T1000 (cell line): Measurements from ENCODE around the gene TMTC2.

Experiments
- DNase-seq: peaks from one replicate; lab custom pipeline; 2025; ENCODE audit warnings: mixed read lengths; lab: John Stamatoyannopoulos, UW

TMTC2 gene

DNA sequence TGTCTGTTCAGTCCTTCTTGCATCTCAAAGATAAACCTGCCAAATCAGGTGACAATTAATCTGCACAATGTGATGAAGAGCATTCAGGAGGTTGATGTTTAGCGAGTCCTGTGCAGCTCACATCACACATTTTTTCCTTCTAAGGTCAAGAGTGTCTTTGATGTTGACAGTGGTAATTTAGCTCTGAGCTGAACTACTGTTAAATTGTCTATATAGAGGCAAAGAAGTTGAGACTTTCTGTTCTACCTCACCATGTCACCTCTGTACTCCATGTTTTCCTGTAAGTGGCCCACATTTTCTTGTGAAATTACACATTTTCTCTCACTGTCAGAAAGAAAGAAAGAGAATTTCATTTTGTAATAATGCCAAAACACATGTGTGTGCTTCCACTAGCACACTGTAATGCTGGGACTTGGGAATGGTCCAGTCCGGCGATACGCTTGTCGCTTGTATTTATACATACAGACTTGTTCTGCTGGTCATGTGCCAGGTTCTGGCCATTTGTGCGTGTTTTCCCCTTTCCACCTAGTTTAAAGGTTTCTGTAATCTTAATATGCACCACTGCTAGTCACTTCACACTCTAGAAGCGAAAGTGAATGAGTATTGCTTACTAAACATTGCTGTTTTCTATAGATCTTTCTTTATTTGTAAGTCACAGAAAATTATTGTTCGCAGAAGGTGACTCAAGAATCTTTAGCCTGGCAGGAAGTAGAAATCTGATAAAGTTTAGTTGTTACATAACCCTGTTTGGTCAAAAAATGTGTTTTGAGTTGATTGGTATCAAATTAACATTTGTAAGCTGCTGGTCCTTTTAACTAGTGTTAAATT is 328.9 kb downstream of the TMTC2 start:
- no peak for DNase-seq

DNA sequence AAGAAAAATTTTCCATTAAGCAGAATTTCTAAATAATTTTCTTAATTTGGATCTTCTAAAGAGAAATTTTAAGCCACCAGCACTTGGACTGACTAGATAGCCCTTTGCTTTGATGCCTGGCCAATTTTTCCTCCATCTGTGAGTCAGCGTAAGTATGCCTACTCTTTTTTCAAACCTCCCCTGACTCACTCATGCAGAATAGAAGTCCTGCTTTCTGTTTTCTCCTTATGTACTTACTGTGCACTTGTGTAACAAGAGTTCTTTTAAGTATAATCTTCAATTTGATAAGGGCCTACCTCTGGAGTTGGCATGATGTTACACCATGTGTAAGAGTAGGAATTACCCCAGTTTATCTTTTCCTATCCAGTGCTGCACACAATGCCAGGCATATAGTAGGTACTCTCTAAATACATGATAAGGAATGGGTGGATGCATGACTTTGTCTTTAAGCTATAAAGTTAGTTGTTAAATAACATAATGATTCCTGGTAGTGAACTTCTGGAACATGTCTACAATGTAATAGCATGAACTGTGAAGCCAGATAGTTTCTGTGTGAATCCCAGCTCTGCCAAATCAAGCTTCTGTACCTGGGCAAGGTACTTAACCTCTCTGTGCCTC is 329.6 kb downstream of the TMTC2 start:
- DNase-seq, result peak; percentile 45

DNA sequence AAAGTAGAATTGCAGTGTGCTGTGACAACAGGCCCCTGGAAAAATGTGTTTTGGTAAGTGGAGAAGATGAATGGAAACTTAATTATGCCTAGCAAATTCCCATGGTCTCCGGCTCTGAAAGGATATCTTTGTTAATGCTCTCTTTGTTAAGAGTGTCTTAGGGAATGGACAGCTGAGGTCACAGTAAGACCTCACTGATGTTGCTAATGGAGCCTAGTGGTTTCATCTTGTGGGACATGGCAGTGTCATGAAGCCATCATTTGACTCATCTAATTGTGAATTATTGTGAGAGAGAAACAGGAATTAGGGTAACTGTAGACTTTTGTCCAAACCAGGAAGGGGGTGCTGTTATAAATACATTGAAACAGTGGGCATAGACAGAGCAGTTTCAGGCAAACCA is 330.3 kb downstream of the TMTC2 start:
- DNase-seq, result no peak

DNA sequence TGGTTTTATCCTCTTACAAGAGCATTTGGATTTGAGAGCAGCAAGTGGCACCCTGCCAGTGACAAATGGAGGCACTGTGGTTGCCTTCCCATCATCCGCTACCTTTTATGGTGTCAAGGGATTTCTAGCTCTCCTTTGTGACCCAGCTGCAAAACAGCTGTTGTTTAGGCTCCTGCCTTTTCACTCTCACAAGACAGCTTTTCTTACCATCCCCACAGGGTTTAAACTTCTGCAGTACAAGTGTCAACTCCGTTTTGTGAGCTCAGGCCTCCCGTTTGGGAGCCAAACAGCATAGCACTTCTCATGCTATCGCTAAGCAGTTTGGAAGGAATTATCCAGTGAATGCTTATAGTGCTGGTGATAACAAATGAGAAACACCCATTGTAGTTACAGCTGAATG is 331.4 kb downstream of the TMTC2 start:
- no peak for DNase-seq

DNA sequence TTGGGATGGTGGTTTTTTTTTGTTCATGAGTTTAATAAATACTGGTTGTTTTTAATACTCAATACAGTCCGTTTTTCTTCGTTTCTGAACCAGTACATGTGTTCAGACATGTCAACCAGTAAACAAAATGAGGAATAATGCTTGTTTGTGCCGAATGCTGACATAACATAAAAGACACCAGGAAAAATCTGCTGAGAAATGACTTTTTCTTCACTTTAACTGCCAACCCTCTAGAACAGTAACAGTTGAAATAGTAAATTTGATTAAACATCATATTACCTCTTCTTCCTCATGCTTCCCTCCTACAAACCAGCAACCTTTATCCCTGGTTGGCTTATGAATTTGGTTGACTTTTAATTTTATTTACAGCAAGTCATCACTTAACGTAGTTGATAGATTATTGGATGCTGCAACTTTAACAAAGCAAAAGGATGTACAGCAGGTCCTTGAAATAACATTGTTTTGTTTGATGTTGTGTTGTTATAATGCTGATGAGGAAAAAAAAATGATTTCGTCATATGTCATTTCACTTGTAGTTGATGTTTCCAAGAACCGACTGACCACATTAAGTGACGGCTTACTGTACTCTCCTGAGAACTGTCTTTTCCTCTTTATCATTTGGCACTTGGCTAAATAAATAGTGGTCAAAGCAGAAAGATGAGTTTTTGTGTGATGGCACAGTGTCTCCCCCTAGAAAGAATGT is 340.5 kb downstream of the TMTC2 start:
- DNase-seq, result no peak

DNA sequence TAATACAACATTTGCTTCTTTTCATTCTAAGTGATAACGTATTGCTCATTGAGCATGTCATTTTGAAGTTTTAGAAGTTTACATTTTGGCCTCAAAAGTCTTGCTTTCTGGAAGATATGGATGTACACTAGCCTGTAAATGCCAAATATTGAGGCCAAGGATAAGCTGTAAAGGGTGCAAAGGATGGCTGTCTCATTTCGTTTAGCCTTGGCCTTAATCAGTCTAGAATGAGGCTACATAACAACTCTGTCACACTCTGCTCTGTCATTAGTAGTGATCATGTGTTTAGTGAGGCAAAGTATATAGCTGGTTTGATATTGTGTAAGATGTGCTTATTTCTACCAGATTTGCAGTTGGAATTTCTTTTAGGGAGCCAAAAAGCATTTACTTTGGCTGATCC is 344.5 kb downstream of the TMTC2 start:
- no peak for DNase-seq

DNA sequence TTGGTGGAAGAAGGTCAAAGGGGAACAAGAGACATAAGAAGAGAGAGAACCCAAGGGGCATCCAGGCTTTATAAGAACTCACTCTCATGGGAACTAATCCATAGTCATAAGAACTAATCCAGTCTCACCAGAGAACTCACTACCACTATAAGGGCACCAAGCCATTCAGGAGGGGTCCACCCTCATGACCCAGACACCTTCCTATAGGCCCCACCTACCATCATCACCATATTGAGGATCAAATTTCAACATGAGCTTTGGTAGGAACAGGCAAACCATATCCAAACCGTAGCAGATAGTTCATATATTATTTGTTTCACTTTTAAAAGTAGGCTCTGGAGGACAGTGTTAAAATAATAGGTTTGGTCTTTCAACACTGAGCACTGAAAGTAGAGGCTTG is 350.1 kb downstream of the TMTC2 start:
- DNase-seq, result no peak

DNA sequence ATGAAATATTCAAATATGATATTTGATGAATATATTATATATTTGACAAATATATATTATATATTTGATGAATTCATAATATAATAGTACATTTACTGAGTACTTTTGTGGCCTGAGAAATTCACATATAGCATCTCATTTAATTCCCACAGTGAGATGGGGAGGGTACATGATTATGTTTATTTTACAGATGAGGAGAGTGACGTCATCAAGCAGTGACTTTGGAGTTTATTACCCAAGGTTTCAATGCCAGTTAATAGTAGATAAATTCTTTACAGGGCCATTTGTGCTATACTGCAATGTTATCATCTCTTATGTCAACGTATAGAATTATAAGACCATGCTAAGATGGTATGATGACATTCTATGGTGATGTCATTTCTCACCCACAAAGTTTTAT is 352.7 kb downstream of the TMTC2 start:
- no peak for DNase-seq

DNA sequence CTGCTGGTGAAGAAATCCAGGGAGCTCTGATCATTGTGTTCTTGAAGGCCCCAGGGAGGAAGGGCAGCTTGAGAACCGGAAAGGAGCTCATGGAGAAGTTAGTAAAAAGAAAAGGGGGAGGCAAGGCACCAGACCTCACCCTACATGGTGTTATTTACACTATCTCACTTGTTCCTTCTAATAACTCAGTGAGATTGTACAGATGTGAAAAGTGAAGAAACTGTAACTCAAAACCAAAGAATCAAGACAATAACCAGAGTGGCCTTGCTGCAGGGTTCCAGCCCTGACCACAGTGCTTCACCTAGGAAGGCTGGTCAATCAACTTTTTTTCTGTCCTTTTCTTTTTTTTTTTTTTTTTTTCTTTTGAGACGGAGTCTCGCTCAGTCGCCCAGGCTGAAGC is 353.6 kb downstream of the TMTC2 start:
- DNase-seq, result no peak

DNA sequence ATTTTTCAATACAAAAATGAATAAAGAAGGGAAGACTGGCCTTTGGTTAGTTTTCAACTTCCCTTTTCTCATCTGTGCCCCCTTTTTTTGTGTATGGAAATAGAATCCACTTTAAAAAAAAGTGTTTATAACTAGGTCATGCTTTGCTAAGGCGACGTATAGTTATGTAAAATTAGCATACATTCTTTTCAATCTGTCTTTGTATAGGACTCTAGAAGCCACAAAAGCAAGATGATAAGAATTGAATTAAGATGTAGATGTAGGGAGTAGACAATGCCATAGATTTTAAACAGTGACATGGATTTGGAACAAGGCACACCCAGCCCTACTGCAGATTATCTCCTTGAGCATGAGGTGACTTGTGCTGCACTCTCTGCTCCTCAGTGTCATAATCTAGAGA is 354.3 kb downstream of the TMTC2 start:
- no peak for DNase-seq

DNA sequence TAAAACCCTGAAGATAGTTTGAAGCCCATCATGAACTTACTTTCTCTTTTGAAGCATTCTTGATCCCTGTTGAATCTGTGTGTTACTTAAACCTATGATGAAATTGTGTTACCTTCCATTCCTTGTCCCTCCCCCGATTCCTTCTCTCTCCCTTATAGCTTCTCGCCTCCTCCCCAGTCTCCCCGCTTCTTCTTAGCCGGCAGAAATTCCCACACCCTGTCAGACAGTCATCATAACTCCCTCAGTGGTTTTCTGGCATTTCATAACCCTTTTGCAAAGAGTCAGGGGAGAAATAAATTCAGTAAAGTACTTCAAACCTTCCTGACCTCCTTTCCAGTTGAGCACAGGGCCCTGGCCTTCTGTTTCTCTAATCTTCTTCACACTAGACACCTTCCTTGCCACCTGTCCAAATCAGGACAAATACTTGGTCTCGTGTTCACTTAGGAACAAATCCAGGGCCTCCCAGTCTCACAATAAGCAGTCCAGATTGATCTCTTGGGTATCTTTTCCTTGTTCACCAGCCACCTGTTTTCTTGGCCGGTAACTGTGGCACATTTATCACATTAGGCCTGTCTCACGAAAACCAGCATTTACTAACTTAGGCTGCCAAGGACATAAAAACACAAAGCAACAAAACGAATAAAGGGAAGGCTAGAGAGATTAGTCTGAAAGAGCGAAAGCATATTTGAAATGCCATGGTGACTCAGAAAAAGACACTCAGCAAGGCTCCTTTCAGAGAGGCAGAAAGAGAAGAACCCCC is 355.9 kb downstream of the TMTC2 start:
- DNase-seq, result no peak

DNA sequence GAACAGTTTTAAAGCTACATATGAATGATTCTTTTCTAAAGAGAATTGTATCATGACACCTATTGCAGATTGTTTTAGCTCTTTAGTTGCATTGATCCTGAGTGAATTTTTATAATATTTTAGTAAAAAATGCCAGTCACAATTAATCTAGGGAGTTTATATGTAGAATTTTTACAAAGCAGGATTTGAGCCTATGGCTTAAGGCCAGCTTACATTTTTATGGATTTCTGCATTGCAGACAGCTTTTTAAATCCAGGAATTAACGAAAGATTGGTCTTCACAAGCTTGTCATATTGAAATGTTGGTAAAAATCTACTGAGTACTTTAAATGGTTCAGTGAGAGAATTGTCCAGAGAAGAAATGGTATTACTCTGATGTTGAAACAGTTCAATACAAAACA is 358.0 kb downstream of the TMTC2 start:
- no peak for DNase-seq

DNA sequence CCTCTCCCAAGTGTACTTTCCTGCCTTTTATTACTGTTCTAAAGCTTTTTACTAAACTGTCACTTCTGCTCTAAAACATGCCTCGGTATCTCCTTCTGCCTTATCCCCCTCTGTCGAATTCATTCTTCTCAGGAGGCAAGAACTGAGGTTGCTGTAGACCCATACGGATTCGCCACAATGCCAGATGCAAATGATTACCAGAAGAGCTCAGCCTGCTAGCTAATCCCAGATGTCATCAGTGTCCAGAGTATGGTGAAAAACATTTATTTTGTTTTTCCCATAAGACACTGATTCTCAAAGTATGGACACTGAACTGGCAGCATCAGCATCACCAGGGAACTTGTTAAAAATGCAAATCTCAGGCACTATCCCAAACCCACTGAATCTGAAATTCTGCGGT is 359.3 kb downstream of the TMTC2 start:
- no peak for DNase-seq

DNA sequence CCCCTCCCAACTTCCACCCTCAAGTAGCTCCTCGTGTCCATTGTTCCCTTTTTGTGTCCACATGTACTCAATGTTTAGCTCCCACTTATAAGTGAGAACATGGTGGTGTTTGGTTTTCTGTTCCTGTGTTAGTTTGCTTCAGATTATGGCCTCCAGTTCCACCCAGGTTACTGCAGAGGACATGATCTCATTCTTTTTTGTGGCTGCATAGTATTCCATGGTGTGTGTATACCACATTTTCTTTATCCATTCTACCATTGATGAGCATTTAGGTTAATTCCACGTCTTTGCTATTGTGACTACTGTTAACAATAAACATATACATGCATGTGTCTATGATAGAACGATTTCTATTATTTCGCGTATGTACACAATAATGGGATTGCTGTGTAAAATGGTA is 362.6 kb downstream of the TMTC2 start:
- DNase-seq, result no peak

DNA sequence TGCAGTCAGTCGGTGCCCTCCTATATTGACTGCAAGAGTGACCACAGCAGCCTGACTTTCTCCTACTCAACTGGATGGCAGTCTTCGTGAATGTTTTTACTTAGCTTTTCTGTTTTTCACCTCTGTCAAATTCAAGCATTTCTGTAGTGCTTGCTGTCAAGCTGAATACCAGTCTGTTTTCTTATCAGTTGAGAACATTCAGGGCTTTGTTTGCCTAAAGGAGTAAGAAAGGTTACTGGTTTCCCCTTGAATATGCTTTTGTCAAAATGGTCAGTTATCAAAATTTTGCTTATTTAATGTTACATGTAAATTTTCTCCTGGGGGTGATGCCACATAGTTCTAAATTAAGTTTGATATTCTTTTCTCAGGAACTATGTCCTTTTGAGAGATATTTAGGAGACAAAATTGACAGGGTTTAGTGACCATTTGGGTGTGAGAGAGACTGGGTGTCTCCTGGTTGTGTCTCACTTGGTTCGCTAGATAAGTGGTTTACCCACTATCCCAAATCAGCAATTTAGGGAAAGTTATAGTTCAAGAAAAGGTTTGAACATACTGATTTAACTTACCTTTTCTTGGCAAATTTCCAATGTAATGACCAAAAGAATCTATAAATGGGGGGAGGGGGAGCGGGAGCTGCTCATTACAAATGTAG is 366.3 kb downstream of the TMTC2 start:
- no peak for DNase-seq

DNA sequence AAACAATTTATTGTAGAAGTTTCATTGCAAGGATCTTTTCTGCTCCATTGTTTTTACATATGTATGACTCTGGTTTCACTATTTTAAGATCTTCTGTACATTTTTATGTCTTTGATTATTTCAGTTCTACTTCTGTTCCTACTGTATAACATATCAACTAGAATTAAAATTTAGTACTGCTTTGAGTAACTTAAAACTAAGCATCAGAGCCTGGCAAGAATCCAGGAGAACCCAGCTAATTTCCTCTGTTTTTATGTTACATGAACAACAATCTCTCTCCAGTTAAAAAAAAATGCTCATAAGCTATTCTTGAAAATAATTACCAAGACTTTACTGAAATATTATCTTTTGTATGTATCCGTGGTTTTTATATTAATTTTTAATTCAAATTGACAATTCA is 370.7 kb downstream of the TMTC2 start:
- no peak for DNase-seq

DNA sequence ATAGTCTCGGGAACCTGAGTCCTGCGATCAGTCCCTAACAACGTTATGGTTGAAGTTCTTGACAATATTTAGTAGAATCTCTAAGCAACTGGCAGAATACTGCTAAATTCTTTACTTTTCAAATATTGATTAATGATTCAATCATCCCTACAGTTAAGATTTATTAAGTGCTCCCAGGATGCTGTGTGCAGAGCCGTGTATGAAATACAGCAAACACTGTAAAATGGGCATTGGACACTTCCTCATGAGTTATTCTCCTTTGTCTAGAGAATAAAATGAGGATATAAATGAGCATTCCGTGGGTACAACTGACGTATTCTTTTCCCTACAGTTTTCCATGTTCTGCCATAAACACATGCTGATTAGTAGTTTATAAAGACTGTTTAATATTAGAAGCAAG is 372.4 kb downstream of the TMTC2 start:
- DNase-seq, result no peak

DNA sequence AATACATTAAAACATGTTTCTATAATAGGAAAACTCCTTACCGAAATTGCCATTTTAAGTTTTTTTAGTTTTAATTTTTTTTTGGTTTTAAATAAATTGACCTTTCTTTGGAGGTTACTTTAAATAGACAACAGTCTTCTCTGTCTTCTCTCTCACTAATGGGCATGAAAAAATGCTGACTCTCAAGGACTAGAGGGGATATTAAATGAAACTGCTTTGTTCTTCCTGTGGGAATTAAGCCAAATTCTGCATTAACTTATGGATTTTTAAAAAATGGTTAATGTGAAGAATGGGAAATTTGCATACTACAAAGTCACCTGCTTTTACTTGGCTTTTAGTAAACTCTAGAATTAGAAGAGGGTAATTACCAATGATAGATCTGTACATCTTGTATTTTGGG is 378.9 kb downstream of the TMTC2 start:
- DNase-seq, result no peak

DNA sequence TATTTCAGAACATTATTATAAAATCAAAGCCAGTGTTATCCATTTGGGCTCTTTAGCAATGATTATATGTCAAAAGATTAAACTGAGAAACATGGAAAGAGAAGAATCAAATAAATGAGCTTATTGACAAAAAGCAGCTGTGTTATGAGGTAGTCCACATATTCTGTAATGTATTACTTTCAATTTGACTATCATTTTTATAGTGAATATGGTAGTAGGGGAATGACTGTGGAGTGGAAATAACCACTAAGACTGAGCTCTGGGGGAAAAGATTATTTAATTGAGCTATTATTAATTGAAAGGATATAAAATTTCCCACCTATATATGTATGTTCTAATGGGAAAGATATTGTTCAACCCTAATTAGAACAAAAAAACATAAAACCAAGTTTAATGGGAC is 381.3 kb downstream of the TMTC2 start:
- no peak for DNase-seq

DNA sequence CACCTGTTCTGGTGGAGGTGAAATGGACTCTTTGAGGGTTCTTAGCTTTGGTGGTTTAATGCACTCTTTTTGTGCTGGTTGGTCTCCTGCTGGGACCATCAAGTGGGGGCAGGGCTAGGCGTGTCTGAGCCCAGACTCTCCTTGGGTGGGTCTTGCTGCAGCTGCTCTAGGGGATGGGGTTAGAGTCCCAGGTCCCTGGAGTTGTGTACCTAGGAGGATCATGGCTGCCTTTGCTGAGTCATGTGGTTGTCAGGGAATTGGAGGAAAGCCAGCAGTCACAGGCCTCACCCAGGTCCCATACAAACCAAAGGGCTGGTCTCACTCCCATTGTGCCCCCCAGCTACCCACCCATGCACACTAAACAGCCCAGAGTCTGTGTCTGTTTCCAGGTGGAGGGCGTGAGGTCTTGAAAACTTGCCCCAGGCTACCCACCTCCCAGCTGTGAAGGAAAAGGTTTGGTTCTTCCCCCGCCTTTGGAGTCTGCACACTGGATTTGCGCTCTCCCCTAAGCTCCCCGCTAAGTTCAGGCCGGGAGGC is 387.7 kb downstream of the TMTC2 start:
- no peak for DNase-seq

DNA sequence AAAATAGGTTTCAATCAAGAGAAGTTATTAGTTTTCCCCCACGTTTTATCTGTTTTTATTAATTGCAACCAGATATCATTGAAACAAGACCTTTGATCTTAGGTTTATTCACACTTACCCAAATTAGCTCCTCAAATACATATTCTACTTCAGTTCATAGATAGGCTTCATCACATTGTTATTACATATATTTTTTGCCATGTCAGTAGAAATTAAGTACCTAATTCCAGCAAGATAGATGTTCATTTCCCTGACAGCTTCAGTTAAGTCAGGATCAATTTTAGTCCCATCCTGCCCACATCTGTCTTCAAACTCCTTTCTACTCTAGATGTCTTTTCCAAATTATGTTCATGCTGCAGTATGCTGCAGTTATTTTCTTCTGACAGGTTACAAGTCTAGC is 388.8 kb downstream of the TMTC2 start:
- DNase-seq, result no peak

DNA sequence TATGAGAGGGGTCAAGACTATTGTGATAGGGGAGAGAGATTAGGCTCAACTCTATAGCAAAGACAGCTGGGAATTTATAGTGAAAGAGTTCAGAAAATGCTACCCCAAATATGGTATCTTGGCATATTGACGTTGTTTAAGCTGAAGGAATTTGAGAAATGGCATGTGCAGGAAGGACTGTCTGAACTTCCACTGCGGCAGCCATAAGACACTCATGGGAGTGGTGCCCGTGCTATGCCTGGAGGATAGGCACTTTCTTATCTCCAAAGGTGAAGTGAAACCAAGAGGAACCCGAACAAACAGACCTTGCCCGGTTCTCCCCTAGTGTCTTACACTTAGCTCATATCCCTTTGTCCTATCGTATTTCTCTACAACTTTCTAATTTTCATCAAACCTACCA is 390.3 kb downstream of the TMTC2 start:
- DNase-seq, result no peak
